ENCODE data around the gene C1QTNF8.
"Not testable (repeated sequence)": the region's sequence is repeated elsewhere in the genome, so short reads cannot be mapped to it uniquely, and the experiment has no call there.

The C1QTNF8 gene

DNA sequence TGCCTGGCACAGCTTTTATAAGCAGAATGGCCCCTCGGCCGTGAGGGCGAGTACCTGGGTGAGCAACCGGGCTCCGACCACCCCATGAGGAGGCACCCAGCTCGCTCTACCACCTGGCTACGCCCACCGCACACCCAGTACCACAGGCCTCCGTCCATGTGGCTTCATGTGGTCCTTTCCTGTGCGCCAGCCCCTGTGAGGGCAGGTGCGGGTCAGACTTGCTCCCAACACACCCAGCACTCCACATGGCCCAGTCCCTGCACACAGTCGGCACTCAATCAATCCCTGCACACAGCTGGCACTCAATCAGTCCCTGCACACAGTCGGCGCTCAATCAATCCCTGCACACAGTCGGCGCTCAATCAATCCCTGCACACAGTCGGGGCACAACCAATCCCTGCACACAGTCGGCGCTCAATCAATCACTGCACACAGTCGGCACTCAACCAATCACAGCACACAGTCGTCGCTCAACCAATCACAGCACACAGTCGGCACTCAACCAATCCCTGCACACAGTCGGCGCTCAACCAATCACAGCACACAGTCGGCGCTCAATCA is 4.0 kb downstream of the C1QTNF8 start:
- no peak for DNase-seq

DNA sequence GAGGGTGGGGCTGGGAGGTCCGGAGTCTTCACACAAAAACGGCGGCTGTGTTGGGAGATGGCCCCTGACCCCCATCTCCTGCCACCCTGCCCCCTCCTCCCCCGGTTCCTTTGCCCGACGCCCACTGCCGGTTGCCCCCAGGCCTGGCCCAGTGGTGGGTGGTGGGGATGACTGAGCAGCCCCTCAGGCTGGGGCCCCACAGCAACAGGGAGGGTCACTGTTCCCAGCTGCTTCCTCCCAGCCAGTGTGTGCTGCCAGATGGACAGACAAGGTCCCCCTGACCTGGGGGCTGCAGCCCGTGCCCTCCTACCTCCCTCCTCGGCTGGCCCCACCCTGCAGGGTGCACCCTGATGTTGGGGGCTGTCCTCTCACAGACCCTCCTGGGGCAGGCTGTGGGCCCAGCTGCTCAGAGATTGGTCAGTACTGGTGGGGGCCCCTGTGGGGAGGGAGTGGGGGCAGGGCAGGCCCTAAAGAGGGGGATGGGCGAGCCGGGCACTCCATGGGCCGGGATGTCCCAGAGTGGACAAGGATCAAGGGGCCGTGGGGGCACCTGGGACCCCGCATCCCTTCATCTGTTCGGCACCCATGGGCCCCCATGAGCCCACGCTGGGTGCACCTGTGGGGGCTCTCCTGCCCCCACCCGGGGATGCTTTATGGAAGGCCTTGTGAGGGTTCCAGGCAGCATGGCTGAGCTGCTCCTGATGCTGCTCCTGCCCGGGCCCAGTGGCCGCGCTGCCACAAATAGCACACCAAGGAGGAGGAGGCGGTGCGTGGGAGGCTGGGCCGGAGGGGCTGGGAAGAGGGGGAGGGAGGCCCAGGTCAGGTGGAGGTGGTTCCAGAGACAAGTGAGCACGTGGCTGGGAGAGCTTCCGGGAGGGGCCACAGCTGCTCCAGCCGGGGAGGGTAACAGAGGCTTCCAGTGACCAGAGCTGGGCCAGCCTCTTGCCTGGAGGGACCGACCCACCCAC is 5.1 kb downstream of the C1QTNF8 start:
- DNase-seq = no peak

DNA sequence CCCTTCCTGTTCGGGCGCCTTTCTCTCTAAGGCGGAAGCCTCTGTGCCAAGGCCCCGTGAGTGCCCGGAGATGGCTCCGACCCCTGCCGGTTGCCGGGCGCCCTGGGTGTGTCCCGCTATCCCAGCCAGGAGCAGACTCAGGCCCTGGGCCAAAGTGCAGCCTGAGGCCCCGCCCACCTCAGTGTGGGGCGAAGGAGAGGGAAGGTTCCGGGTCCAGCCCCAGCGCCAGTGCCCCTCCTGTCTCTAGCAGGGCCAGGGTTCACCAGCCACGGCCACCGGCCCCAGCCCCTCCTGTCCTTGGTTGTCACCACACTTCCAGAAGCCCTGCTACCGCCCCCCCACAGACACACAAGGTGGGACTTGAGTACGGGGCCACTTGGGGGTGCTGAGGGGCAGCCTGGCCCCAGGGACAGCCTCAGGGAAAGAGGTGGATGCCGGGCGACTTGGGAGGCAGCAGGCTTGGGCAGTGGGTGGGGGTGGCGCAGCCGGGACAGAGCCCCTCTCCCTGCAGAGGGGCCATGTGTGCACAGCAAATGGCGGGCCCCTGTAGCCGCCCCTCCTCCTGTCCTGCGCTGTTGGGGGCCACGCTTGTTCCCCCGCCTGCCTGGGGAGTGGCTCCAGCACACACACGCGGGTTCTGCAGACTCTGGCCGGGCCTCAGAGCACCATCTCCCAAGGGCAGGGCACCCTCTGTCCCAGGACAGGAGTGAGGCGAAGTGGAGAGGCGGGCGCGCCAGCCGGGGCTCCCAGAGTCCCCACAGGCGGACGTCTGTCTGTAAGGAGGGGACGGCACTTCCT is 6.0 kb downstream of the C1QTNF8 start:
- no peak for DNase-seq

DNA sequence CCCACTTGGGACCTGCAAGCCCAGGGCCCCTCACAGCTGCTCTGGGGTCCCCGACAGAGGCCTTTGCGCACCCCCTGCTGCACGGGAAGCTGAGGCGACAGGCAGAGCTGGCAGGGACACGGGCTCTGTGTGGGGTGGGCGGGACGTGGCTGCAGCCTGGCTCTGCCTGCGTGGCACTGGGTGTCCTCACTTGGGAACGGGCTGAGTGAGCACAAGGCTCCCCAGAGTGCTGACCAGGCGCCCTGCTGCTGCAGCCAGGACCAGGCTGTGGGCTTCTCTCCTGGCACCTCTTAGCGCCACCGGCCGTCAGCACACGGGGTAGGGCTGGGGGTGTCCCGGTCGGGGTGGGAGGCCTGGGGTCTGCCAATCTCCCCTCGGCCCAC is 6.6 kb downstream of the C1QTNF8 start:
- DNase-seq = no peak

DNA sequence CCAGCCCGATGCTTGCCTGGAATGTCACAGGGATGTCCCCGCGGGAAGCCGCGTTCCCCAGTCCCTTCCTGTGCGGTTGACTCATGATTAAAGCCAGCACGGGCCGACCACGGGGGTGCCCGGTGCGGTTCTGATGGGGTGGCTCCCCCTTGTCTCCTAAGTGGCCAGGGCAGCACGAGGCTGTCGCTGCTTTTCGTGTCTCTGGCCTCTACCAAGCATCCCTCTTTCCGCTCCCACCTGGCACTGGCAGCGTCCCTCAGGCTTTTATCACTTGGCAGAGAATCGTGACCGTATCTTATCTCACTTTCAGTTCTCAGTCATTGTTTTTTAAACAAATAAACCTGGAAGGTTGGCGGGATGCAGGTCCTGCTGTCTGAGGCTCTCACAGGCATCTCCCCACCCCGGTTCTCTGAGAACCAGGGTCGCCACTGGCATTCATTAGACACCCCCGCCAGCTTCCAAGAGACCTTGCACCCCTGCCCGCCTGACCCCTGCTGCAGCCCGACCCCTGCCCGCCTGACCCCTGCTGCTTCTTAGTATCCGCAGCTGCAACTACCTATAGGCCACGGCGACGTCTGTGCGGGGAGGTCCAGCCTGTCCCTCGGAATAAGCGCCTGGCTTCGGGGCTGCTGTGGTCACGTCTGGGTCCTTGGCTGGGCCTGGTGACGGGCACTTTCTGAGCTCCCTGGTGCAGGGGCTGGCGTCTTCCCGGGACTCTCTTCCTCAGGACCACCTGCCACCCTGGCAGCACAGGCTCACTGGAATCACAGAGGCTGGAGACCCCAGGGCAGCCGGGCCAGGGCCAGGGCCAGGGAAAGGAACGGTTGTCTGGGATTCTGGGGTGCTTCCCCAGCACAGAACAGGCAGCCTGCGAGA is 7.5 kb downstream of the C1QTNF8 start:
- DNase-seq = no peak

DNA sequence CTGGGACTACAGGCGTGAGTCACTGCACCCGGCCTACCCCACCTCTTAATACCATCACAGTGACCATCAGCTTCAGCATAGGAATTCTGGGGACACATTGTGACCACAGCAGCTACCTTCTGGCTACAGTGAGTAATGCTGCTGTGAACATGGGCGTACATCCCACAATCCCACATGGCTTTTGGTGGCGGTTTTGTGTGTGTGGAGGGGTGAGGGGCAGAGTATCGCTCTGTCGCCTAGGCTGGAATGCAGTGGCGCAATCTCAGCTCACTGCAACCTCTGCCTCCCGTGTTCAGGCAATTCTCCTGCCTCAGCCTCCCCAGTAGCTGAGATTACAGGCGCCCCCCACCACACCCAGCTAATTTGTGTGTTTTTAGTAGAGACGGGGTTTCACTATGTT is 9.6 kb downstream of the C1QTNF8 start:
- DNase-seq = not testable (repeated sequence)

DNA sequence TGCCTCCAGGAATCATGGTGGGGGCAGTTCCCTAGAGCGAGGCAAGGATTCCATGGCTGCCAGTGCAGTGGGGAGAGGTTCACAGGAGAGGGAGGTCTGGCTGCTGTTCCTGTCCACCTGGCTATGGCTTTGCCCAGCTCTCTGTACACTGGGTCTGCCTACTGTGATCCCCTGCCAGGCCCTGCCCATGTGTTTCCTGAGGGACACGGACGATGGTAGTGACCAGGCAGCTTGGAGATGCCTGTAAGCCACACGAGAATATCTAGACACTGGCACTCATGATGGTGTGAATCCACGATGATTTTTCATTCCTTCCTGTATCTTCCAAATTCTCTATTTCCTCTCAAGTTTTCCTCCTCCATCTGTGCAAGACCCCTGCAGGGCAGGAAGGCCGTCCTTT is 11.1 kb downstream of the C1QTNF8 start:
- DNase-seq = no peak

DNA sequence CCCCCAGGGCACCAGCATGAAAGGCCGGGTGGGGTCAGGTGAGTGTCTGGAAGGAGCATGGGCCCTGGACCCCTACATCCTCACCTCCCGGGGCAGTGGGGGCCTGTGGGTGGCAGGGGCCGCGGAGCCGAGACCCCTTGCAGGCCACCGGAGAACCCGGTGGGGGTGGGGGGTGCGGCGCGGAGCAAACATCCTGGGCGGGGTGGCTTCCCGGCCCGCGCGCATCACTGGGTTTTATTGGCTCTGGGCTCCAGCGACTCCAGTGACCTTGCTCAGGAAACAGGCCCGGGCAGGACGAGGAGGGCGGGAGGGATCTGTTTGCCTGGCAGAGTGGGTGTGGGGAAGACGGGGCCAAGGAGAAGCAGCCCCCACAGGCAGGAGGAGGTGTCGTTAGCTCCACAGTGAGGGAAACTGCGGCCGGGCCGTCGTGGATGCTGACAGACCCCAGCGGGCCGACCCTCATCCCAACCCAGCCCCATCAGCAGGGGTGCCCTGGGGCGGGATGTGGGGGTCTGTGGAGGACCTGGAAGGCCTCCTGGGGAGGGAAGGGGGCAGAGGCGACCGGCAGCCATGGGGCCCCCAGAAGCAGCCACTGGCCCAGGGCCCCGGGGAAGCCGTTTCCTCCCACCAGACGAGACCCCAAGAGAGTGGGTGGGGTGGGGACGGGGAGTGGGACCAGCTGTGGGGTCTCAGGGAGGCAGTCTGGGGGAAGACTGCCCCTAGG is 12.9 kb downstream of the C1QTNF8 start:
- DNase-seq = no peak

DNA sequence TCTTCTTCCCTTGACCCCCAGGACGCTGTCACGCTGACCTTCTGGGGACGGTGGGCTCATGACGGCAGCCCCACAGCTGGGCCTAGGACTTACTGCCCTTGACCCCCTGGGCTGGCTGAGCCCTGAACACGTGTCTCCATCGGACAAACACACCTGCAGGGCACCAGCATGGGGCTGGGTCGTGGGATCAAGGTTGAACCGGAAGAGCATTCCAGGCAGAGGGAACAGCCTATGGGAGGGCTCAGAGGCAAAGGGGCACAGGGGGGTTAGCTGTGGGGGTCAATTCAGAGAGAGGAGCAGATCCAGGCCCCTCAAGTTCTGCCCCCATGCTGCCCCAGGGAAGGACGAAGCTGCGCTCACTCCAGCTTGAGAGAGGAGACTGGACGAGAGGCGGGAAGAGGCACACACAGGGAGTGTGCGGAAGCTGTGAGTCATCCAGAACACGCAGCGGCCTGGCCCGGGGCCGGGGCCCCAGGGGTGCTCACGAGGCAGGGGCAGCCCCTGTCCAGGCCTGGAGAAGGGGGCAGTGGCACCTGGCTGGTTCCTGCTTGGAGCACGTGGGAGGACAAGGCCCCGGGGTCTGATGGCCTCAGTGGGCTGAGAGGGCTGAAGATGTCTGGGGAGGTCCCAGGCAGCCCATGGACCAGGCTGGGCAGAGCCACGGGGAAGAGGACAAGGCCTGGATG is 13.6 kb downstream of the C1QTNF8 start:
- DNase-seq = no peak

DNA sequence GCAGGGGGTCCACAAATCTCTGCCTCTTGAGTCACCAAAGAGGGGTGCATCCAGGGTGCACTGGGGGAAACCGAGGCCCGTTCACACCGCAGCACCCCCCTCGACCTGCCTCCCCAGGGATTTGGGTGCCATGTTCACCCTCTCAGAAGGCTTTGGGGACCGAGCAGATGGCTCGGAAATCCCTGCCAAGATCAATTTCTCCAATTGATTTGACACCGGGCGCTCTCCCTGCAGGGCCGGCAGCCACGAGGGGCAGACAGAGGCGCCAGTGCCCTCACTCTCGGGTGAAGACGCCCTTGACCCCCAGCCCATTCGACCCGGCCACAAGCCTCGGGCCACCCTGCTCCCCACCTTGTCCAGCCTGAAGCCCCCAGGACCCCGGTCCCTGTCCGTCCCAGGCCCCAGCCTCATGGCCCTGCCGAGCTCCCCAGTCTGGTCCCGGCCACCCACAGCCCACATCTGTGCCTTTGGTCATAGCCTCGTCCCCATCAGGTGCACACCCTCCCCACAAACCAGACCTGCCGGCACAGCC is 14.2 kb downstream of the C1QTNF8 start:
- DNase-seq = no peak

DNA sequence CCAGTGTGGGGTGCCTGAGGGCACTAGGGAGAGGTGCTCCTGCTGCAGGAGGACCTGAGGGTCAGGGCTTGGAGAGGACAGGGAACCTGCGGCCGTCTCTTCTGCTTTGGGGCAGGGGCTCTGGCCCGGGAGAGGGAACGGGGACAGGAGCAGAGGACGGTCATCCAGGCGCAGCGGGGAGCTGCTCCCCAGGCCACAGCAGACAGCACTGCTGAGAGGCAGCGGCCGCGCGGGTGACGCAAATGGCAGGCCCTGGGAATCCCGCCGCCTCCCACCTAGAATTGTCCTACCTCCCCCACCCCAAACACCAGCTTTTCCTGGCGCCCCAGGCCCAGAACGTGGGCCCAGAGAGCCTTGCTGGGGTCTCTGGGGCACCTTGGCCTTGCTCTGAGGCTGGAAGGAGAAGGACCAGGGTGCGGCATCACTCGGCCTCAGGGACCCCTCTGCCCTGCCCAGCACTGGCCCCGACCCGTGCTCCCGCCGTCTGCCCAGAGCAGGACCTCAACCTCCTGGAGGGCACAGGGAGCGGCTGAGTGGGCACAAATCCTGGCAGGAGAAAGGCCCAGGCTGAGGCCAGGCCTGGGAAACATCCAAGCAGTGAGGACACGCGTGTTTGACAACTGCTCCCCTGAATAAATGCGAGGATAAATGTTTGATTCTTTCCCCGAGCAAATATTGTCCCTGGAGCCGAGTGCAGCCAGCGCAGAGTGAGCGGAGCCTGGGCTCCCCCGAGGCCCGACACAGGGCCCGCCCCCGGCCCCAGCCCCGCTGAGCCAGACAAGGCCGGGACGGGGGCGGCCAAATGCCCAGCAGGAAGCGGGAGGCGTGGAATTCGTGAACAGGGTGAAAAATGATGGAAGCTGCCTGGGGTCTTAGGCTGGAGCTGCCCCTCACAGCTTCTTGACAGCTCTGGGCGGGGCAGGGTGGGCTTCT is 15.0 kb downstream of the C1QTNF8 start:
- DNase-seq = no peak

DNA sequence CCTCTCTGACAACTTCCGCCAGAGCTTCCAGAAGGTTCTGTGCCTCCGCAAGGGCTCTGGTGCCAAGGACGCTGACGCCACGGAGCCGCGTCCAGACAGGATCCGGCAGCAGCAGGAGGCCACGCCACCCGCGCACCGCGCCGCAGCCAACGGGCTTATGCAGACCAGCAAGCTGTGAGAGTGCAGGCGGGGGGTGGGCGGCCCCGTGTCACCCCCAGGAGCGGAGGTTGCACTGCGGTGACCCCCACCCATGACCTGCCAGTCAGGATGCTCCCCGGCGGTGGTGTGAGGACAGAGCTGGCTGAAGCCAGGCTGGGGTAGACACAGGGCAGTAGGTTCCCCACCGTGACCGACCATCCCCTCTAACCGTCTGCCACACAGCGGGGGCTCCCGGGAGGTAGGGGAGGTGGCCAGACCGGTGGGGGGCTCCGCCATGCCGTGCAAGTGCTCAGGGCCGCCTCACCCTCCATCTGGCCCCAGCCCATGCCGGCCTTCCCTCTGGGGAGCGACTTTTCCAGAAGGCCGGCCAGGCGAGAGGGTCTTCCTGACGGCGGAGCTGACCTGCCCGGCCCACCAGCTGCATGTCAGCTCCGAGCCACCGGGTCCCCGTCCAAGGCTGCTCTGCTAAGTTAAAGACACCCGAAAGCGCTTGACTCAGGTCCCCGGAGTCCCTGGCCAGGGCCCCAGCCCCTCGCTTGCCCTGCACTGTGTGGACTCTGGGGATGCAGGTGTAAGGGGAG is 16.1 kb downstream of the C1QTNF8 start:
- DNase-seq = no peak

DNA sequence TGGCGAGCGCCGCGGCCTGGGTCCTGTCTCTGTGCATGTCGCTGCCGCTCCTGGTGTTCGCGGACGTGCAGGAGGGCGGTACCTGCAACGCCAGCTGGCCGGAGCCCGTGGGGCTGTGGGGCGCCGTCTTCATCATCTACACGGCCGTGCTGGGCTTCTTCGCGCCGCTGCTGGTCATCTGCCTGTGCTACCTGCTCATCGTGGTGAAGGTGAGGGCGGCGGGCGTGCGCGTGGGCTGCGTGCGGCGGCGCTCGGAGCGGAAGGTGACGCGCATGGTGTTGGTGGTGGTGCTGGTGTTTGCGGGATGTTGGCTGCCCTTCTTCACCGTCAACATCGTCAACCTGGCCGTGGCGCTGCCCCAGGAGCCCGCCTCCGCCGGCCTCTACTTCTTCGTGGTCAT is 16.7 kb downstream of the C1QTNF8 start:
- no peak for DNase-seq

DNA sequence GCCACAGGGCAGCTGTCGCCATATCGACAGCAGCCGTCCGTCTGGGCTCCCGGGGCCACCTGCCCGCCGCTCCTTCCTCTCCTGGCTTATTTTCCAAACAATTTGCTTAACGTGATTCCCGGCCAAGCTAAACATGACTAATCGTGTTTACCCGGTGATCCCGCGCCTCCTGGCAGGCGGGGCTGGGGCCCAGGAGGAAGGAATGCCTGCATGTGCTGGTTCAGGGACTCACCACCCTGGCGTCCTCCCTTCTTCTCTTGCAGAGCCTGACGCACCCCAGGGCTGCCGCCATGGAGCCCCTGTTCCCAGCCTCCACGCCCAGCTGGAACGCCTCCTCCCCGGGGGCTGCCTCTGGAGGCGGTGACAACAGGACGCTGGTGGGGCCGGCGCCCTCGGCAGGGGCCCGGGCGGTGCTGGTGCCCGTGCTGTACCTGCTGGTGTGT is 17.4 kb downstream of the C1QTNF8 start:
- no peak for DNase-seq

DNA sequence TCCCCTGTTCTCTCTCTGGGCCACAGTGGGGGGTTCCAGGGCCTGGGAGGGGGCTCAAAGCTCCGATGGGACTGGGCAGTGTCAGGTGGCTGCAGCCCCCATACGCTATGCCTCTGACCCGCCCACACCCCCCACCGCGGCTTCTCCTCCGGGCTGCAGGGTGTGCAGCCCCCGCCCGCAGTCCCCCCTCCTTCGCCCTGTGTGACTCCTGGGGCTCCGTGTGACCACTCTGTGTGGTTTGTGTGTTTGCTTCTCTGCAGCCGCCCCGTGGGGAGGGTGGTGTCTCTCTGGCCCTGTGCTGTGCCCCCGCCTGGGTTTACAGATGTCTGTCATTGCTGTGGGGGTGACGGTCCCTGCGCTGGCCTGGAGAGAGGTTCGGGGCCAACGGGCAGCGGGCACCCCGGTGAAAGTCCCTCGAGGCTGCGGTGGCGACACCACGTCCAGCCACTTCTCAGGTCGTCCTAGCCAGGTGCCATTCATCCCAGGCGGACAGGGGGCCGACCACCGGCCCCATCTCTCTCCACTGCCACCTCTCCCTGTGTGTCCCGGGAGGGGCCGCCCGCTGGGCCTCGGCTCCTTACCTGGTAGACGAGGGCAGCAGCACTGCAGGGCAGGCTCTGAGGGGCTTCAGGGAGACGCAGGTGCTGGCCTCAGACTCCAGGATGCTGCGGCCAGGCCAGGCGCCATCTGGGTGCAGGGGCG is 18.0 kb downstream of the C1QTNF8 start:
- DNase-seq = no peak

DNA sequence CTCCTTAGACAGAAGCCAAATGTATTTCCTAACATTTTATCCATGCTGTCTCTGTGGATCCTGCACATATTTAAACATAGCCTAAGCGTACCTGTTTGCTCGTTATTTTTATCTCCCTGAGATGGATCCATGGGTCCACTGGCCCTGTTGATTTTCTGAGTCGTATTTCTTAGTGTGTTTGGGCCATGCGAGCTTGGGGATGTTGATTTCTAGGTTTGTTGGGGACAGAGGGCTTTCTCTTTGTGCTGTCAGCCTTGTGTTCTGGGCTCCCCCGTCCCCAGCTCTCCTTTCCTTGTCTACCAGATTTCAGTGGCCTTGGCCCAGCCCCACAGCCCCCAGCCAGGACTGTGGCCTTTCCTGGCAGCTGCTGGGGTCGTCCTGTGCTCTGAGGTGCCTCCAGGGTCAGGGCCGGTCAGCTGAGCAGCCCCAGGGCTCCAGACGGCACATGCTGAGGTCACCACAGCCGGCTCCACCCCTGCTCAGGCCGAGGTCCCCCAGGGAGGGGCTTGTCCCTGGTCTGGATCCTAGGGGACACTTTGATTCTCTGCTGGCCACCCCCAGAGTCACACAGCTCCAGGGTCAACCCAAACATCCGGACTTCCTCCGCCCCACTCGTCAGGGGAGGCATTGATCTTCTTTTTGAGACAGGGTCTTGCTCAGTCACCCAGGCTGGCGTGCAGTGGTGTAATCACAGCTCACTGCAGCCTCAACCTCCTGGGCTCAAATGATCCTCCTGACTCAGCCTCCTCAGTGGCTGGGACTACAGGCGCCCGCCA is 19.1 kb downstream of the C1QTNF8 start:
- DNase-seq = no peak

DNA sequence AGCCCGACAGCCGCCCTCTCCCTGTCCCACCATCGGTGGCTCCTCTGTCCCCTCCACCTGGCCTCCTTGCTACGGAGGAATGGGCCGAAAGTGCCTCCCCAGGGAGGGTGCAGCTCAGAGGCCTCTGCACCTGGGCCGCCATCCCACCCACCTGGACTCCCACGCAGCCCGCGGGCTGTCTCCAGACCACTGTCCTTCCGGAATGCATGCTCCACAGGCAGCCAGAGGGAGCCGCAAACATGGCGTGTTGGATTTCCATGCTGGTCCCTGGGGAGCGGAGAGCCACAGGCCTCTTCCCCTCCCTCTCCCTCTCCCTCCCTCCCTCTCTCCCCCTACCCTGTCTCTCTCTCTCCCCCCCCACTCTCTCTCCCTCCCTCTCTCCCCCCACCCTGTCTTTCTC is 20.5 kb downstream of the C1QTNF8 start:
- no peak for DNase-seq

DNA sequence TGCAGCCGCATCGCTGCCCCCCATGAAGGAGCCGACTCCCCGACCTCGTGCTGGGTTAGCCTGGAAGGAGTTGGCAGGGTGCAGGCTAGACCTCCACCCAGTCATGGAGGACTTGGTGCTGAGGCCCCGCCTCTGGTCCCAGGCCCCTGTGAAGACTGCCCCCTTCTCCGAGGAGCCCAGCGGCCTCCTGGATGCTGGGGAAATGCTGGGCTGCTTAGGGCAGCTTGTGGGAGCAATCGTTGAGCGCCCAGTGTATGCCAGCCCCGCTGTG is 21.7 kb downstream of the C1QTNF8 start:
- DNase-seq = no peak

All from activated naive CD4-positive, alpha-beta T cell (primary cell).